Measurements from ENCODE around the gene AP5M1. TPM values are rescaled to one million over a fixed set of nuclear protein-coding genes. Genes with fewer than 3 reads are reported as not detected.
"Not testable (repeated sequence)": the region's sequence is repeated elsewhere in the genome, so short reads cannot be mapped to it uniquely, and the experiment has no call there.

AP5M1 gene
- total RNA-seq, 3 donors from 2014 or later, result 34.6 to 37.5 (median 35.0) TPM

GRCh38 chr14:57314396-57315089 is 45.8 kb downstream of the AP5M1 start:
- H3K27me3 Mint-ChIP-seq (ENCODE audit: low read depth), result peaks cover 7% of the 10 kb centered on the region
- ATAC-seq, result peak in 1 of 2 donors; percentile 35
- no peak for DNase-seq

DNA sequence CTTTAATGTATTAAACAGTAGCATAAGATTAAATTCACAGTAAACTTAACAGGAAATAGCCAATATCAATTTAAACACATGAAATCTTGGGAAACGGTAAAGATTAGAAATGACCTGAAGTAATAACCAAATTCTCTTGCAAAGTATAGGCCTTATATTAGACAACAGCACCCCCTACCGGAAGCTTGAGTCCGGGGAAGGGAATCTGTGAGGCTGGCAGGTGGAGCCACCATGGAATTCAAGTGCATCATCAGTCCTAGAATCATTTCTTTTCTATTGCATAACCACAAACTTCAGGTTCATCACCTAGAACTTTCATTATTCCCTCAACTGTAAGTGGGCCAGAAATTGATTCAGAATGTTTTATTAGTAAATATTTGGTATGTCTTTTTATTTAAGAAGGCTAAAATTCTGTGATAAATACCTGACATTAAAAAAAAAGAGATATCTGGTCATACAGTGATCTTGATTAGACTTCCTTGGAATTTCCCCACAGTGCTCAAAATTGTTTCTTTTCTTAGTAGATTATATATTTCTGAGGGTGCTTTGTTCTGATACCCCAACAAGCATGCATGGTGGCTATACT is 48.6 kb downstream of the AP5M1 start:
- peaks cover 3% of the 10 kb centered on the region for H3K9me3 Mint-ChIP-seq
- ATAC-seq (peak in 1 of 2 donors; percentile 48), DNase-seq (peak; percentile 69)
- H3K4me3 Mint-ChIP-seq, result no peak overlapping the region
- peaks cover 4% of the 10 kb centered on the region for H3K4me1 Mint-ChIP-seq (ENCODE audit: low read depth)
- H3K27me3 Mint-ChIP-seq (ENCODE audit: low read depth), result peaks cover 2% of the 10 kb centered on the region
- H3K36me3 Mint-ChIP-seq (ENCODE audit: insufficient read depth), result no peaks in the 10 kb centered on the region

More at GRCh38 chr14:57314396-57315089, 45.8 kb downstream of the AP5M1 start:
- Mint-ChIP-seq H3K9me3 (peaks cover 3% of the 10 kb centered on the region), H3K36me3 (ENCODE audit: insufficient read depth) (no peaks in the 10 kb centered on the region), H3K4me3 (no peak overlapping the region), H3K4me1 (ENCODE audit: low read depth) (peaks cover 4% of the 10 kb centered on the region)

- peaks cover 9% of the 10 kb centered on the region for H3K27me3 Mint-ChIP-seq (ENCODE audit: low read depth)
- no peaks in the 10 kb centered on the region for H3K36me3 Mint-ChIP-seq (ENCODE audit: insufficient read depth)
- H3K9me3 Mint-ChIP-seq, result no peaks in the 10 kb centered on the region
- H3K4me3 Mint-ChIP-seq, result no peak overlapping the region
- DNase-seq, result no peak
- no peaks in the 10 kb centered on the region for H3K4me1 Mint-ChIP-seq (ENCODE audit: low read depth)
- no peak for ATAC-seq
Observed at GRCh38 chr14:57319636-57320192, 50.9 kb downstream of the AP5M1 start.

DNA sequence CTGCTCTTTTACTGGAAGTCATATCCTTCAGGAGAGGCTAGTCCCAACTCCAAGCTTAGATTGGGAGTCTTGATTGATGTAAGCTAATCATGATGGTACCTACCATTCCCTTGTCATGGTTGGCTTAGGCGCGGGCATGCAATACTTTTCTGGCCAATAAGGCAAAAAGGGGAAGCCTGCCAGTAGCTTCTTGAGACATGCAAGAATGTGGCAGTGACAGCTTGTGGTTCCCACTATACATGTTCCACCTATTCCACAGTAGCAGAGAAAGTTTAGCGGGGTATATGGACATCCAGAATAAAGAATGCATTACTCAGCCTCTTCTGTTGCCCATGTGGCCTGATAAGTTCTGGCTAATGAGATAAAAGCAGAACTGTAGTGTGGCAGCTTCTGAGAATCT is 55.0 kb downstream of the AP5M1 start:
- ATAC-seq (no peak), DNase-seq (no peak)
- Mint-ChIP-seq H3K36me3 (ENCODE audit: insufficient read depth) (no peaks in the 10 kb centered on the region), H3K4me3 (no peak overlapping the region), H3K9me3 (no peaks in the 10 kb centered on the region), H3K4me1 (ENCODE audit: low read depth) (no peaks in the 10 kb centered on the region), H3K27me3 (ENCODE audit: low read depth) (peaks cover 7% of the 10 kb centered on the region)

- Mint-ChIP-seq H3K4me3 (no peak overlapping the region), H3K9me3 (no peaks in the 10 kb centered on the region), H3K36me3 (ENCODE audit: insufficient read depth) (no peaks in the 10 kb centered on the region), H3K27me3 (ENCODE audit: low read depth) (peaks cover 7% of the 10 kb centered on the region), H3K4me1 (ENCODE audit: low read depth) (no peaks in the 10 kb centered on the region)
- no peak for ATAC-seq
- no peak for DNase-seq
Observed at GRCh38 chr14:57326253-57326652, 57.5 kb downstream of the AP5M1 start.

DNA sequence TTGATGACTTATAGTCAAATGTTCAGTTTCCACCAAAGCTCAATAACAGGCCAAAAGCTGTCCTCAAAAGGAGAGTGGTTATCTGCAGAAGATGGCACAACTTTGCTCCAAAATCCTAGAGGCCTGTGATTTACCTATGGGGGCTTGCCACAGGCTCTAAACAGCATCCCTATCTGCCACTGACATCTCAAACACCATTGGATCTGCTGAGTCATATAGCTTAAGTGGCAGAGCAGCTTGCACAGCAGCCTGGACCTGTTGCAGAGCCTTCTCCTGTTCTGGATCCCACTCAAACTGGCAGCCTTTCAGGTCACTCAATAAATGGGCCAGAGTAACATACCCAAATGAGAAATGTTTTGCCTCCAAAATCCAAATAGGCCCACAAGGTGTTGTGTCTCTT is 61.1 kb downstream of the AP5M1 start:
- no peak for DNase-seq
- no peaks in the 10 kb centered on the region for H3K36me3 Mint-ChIP-seq (ENCODE audit: insufficient read depth)
- no peaks in the 10 kb centered on the region for H3K4me1 Mint-ChIP-seq (ENCODE audit: low read depth)
- no peak for ATAC-seq
- H3K4me3 Mint-ChIP-seq, result no peak overlapping the region
- peaks cover 7% of the 10 kb centered on the region for H3K9me3 Mint-ChIP-seq
- no peaks in the 10 kb centered on the region for H3K27me3 Mint-ChIP-seq (ENCODE audit: low read depth)

DNA sequence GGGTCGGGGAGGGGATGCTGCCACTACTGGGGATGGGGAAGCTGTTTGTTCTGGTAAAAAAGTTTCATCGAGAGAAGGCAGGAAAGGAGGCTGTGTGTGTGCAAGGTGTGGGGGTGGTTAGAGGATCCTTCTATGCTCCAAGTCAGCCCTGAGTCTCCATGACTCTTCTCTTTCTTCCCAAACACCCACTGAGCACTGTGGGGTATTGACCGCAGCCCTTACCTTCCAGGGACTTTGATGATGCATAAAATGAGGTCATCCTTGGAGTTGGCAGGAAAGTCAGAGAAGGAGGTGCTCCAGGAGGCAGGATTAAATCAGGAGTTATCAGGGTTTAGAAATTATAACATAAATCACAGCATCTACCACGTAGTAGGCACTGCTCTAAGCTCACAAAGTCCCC is 63.7 kb downstream of the AP5M1 start:
- H3K9me3 Mint-ChIP-seq, result peaks cover 15% of the 10 kb centered on the region
- H3K4me1 Mint-ChIP-seq (ENCODE audit: low read depth); DNase-seq; ATAC-seq; H3K36me3 Mint-ChIP-seq (ENCODE audit: insufficient read depth); H3K4me3 Mint-ChIP-seq; H3K27me3 Mint-ChIP-seq (ENCODE audit: low read depth): not testable (repeated sequence)

DNA sequence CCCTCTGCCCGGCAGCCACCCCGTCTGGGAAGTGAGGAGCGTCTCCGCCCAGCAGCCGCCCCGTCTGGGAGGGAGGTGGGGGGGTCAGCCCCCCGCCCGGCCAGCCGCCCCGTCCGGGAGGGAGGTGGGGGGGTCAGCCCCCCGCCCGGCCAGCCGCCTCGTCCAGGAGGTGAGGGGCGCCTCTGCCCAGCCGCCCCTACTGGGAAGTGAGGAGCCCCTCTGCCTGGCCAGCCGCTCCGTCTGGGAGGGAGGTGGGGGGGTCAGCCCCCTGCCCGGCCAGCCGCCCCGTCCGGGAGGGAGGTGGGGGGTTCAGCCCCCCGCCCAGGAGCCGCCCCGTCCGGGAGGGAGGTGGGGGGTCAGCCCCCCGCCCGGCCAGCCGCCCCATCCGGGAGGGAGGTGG is 65.0 kb downstream of the AP5M1 start:
- H3K4me1 Mint-ChIP-seq (ENCODE audit: low read depth); H3K27me3 Mint-ChIP-seq (ENCODE audit: low read depth); H3K36me3 Mint-ChIP-seq (ENCODE audit: insufficient read depth); H3K4me3 Mint-ChIP-seq; ATAC-seq; DNase-seq: not testable (repeated sequence)
- H3K9me3 Mint-ChIP-seq, result peaks cover 15% of the 10 kb centered on the region

DNA sequence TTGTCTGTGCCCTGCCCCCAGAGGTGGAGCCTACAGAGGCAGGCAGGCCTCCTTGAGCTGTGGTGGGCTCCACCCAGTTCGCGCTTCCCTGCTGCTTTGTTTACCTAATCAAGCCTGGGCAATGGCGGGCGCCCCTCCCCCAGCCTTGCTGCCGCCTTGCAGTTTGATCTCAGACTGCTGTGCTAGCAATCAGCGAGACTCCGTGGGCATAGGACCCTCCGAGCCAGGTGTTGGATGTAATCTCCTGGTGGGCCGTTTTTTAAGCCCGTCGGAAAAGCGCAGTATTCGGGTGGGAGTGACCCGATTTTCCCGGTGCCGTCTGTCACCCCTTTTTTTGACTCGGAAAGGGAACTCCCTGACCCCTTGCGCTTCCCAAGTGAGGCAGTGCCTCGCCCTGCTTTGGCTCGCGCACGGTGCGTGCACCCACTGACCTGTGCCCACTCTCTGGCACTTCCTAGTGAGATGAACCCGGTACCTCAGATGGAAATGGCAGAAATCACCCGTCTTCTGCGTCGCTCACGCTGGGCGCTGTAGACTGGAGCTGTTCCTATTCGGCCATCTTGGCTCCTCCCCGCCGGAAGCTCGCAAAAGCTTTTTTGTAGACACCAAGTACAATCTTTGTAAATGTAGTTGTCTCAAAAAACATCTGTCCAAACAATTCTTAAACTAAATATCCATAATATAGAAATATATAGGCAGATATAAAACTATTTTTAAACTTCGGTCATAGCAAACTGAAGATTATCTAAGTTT is 75.0 kb downstream of the AP5M1 start:
- not testable (repeated sequence) for H3K4me3 Mint-ChIP-seq; H3K9me3 Mint-ChIP-seq; H3K36me3 Mint-ChIP-seq (ENCODE audit: insufficient read depth); DNase-seq; ATAC-seq; H3K4me1 Mint-ChIP-seq (ENCODE audit: low read depth)
- peaks cover 19% of the 10 kb centered on the region for H3K27me3 Mint-ChIP-seq (ENCODE audit: low read depth)

- DNase-seq (no peak), ATAC-seq (no peak)
- Mint-ChIP-seq H3K27me3 (ENCODE audit: low read depth) (peaks cover 22% of the 10 kb centered on the region), H3K4me3 (no peak overlapping the region), H3K4me1 (ENCODE audit: low read depth) (no peaks in the 10 kb centered on the region), H3K36me3 (ENCODE audit: insufficient read depth) (no peaks in the 10 kb centered on the region), H3K9me3 (no peaks in the 10 kb centered on the region)
Observed at GRCh38 chr14:57345106-57345505, 76.3 kb downstream of the AP5M1 start.

DNA sequence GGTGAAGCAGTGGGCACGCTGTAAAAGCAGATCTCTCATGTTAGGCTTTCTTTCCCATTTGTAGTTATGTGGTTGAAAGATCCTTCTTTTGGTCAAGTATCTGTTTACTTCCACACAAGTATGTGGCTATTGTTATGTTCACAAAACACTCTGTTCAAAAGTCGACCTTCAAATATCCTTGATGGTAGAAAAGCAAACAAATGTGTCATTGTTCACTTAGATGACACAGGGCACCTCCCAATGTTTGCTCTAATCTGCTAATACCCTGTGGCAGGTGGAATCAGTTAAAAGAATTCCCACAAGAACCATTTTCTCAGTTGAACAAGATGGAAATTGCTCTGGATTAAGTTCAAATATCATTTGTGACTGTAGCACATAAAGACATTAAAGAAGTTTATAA is 78.0 kb downstream of the AP5M1 start:
- Mint-ChIP-seq H3K27me3 (ENCODE audit: low read depth) (peaks cover 27% of the 10 kb centered on the region), H3K4me1 (ENCODE audit: low read depth) (no peaks in the 10 kb centered on the region), H3K4me3 (no peak overlapping the region), H3K36me3 (ENCODE audit: insufficient read depth) (no peaks in the 10 kb centered on the region), H3K9me3 (no peaks in the 10 kb centered on the region)
- ATAC-seq (no peak), DNase-seq (no peak)

Other genes with a start within 250 kb of the AP5M1 start
- gene EXOC5, start 66 bp upstream of the AP5M1 start, total RNA-seq, result 10 to 100 TPM; 69.7 to 77.2 (median 74.7) TPM
- 10 to 100 TPM; 17.9 to 24.0 (median 21.6) TPM for gene NAA30, start 121.6 kb downstream of the AP5M1 start, total RNA-seq
- gene CCDC198, start 224.9 kb downstream of the AP5M1 start, total RNA-seq, result not detected